Measurements from ENCODE around the gene NSL1.
"Not testable (repeated sequence)": the region's sequence is repeated elsewhere in the genome, so short reads cannot be mapped to it uniquely, and the experiment has no call there.

NSL1 gene

GRCh38 chr1:212782422-212783154, 9.0 kb downstream of the NSL1 start:
- no peak for DNase-seq

- no peak for DNase-seq
Measured at GRCh38 chr1:212781225-212781624, 10.4 kb downstream of the NSL1 start.

- no peak for DNase-seq
Measured at GRCh38 chr1:212780759-212781158, 10.8 kb downstream of the NSL1 start.

GRCh38 chr1:212779086-212779485, 12.5 kb downstream of the NSL1 start:
- not testable (repeated sequence) for DNase-seq

GRCh38 chr1:212777151-212777550, 14.4 kb downstream of the NSL1 start:
- no peak for DNase-seq

- no peak for DNase-seq
Measured at GRCh38 chr1:212775241-212775640, 16.3 kb downstream of the NSL1 start.

GRCh38 chr1:212774584-212774983, 17.0 kb downstream of the NSL1 start:
- DNase-seq = no peak

- no peak for DNase-seq
Measured at GRCh38 chr1:212773011-212773410, 18.6 kb downstream of the NSL1 start.

- DNase-seq = no peak
Measured at GRCh38 chr1:212771341-212771740, 20.2 kb downstream of the NSL1 start.

GRCh38 chr1:212769459-212770167, 22.0 kb downstream of the NSL1 start:
- DNase-seq = no peak

GRCh38 chr1:212766825-212767224, 24.8 kb downstream of the NSL1 start:
- not testable (repeated sequence) for DNase-seq

GRCh38 chr1:212764718-212765281, 26.8 kb downstream of the NSL1 start:
- DNase-seq = not testable (repeated sequence)

GRCh38 chr1:212762839-212763238, 28.7 kb downstream of the NSL1 start:
- no peak for DNase-seq

GRCh38 chr1:212762234-212762633, 29.3 kb downstream of the NSL1 start:
- DNase-seq = no peak

- DNase-seq = peak; percentile 10
Measured at GRCh38 chr1:212760126-212760823, 31.3 kb downstream of the NSL1 start.

GRCh38 chr1:212759683-212760082, 31.9 kb downstream of the NSL1 start:
- DNase-seq = no peak

GRCh38 chr1:212754680-212755079, 36.9 kb downstream of the NSL1 start:
- DNase-seq = no peak

- peak; percentile 14 for DNase-seq
Measured at GRCh38 chr1:212754193-212754592, 37.4 kb downstream of the NSL1 start.

GRCh38 chr1:212753749-212754148, 37.8 kb downstream of the NSL1 start:
- no peak for DNase-seq

- DNase-seq = no peak
Measured at GRCh38 chr1:212752934-212753497, 38.6 kb downstream of the NSL1 start.

GRCh38 chr1:212752252-212752933, 39.2 kb downstream of the NSL1 start:
- no peak for DNase-seq

- DNase-seq = no peak
Measured at GRCh38 chr1:212749821-212750535, 41.6 kb downstream of the NSL1 start.
